Activated CD4-positive, alpha-beta T cell treated with anti-CD3 and anti-CD28 coated beads for 4 hours (primary cell): Measurements from ENCODE around the gene C1orf210.

ENCODE experiments used
- DNase-seq, 2 donors: peaks; one replicate each; pipeline ENCODE4 v3.0.0-alpha.2; 2020

C1orf210 gene

DNA sequence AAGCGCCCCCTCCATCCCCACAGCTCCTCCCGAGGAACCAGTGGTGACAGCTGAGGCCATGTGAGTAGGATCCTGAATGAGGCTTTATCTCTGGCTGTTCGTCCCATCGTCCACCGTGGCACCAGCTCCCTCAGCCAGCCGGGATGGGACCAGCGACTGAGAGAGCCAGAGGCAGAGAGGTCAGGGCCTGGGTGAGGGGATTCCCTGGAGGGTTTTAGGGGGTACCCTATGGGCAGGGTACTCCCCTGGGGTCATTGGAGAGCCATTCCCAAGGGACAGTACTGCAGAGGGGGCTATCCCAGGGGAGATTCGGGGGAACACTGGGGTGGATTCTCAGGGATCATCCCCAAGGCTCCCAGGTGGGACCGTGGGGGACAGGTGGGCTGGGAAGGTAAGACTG is 13.2 kb downstream of the C1orf210 start:
- no peak for DNase-seq

DNA sequence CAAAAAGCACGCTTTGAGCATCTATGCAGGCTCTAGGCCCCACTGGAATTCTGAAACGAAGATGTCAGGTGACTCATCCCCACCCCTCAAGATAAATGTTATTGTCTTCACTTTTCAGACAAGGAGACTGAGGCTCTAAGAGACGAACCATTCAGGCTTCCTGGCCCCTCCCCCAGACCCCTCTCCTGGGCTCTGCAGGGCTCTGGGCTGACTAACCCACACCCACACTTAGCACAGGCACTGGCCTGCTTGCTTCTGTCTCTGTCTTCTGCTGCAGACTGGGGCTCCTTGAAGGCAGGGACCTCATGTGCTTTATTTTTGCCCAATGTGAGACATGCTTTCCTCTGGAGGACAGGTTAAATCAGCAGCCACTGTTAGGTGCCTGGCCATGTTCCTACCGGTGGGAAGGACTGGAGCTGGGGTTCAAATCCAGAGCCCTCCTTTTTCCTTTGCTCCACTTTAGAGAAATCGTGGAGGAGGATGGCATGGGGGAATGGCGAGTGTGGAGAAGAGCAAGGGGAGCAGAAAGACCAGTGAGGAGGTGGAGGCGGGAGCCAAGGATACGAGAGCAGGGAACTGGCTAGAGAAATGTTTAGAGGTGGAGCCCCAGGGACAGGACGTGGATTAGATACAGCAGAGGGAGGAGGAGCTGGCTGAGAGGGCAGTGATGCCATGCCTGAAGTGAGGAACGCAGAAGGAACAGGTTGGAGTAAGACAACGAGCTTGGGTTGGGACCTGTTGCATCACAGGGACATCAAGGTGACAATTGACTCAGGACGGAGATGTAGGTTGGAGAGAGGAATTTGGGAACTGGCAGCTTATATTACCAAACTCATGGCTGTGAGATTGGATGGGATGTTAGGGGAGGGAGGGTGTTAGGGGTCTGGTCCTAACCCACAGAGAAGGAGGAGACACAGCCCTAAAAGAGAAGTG is 13.9 kb downstream of the C1orf210 start:
- DNase-seq: no peak

DNA sequence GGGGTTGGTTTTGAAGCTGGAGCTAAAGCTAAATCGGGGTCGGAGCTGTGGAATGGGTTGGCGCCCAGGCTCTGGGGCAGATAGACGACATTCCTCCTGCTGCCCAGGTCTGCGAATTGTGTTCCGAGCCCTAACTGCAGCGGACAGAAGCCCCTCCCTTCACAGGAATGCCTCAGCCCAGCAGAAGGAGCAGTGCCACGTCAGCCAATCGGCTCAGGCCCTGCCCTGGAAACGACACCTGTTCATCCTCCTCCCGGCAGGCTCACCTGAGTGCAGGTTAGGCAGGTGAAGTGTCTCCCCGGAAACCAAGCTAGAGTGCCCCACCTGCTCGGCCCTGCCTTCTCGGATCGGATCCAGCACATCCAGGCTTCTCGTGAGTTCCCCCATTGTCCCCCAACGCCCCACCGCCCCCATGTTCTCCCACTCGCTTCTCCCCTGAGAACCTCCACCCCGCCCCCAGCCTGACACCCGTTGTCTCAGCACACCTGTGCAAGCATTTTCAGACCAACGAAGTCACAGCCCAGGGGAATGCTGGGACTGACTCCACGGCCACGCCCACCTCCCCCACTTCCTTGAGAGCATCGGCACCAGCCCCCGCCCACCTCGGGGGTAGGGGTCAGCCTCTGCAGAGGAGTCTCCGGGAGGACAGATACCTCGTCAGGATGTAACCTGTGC is 14.8 kb downstream of the C1orf210 start:
- DNase-seq: peak in 1 of 2 donors; percentile 11

DNA sequence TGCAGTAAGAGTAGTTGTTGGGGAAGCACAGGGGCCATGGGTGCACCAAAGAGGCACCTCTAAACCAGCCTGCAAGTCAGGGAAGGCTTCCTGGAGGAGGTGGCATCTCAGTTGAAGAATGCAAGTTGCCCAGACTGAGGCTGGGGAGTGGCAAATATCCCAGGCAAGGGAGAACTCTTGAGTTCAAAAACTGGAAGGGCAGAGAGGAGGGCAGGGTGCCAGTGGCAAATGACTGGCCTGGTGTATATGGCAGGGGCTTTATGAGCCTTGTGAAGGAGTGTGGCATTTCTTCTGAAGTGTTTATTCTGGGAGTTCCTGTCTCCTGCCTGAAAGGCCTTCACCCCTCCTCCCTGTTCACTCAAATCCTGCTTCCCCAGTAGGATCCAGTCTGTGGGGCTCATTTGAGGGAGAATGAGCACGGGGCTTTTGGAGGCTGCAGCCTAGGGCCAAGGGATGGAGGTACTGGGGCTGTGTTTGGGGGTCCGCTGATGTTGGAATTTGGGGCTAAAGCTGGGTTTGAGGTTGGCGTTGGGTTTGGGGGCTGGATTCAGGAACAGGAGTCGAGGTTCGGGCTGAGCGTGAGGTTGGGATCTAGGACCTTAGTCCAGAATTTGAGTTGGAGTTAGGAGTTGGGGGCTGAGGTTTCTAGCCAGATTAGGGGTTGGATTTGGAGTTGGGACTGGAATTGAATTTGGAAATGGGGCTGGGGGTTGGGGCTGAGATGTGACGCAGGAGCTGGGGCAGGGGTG is 15.6 kb downstream of the C1orf210 start, which contains the start of gene TMEM125:
Gene TMEM125 (plus strand): TSS at position 357 of the 749 bp plus-strand sequence. CDS start 2,740 bp downstream, outside the sequence.
- no peak for DNase-seq

DNA sequence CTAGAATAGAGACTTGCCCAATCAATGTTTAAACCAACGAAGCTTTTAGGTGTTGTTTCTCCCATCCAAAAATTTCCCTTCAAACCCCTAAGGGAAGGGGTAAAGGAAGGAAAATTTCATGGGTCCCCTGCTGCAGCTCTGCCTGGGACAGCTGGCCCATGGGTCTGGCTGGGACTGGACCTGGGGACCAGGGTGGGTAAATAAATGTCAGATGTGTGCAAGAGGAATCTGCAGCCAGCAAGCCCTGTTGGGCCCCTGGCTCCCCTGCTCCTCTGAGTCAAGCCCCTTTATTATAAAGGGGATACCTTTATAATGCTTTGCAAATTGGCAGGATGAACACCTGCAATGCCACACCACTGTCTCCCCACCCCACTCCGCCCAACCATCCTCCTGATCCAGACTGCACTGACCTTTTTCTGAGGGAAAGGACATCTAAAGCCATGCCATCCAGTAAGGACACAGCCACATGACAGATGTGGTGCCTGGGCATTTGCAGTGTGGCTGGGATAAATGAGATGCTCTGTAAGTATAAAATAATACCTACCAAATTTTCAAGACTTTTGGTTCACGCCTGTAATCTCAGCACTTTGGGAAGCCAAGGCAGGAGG is 17.5 kb downstream of the C1orf210 start:
- DNase-seq: no peak

DNA sequence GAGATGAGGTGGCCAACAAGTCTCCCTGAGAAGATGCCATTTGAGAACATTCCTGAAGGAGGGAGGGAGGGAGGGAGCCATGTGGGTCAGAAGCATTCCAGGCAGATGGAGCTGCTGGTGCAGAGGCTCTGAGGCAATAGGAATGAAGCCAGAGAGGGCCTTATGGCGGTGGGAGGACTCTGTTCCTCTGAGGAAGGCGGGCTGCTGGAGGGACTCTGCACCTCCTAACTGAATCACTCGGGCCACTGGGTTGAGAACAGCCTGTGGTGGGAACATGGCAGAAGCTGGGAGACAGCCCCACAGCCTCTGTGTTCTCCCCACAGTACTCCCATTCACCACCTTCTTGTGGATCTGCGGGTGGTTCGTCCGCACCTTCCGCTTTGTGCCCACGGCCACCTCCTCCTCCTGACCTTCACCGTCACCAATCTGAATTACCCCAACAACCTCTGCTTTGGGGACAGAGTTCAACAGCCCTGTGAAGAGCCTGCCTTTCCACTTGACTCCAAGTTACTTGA is 18.0 kb downstream of the C1orf210 start:
- DNase-seq: no peak

DNA sequence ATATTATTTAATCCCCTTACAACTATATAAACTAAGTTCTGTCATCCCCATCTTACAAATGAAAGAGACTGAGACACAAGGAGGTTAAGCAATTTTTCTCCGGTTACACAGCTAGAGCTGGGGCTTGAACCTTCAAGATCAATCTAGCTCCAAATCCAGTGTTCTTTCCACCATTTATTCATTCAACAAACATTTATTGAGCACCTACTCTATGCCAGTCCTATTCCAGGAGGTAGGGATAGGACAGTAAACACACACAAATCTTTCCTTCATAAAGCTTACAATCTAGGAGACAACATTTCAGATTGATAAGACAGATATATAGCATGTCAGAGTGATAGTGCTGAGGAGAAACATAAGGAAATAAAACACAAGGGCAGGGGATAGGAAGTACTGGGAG is 18.5 kb downstream of the C1orf210 start:
- DNase-seq: no peak

DNA sequence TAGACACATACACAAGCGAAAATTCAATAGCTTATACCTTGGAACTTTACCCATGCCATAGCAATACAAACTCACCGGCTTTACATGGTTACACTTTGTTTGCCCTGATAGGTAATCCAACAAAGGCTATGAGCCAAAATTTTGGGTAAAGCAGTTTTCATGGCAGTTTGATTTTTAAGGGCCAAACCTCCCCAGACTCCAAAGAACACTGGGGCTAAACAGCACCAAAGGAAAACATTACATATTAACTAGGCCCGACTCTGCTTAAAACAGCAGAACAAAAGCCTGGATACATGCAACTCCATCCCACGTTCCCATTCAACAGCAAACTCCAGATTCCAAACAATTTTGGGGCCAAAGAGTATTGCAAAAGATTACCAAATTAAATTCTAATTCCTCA is 19.9 kb downstream of the C1orf210 start:
- no peak for DNase-seq

DNA sequence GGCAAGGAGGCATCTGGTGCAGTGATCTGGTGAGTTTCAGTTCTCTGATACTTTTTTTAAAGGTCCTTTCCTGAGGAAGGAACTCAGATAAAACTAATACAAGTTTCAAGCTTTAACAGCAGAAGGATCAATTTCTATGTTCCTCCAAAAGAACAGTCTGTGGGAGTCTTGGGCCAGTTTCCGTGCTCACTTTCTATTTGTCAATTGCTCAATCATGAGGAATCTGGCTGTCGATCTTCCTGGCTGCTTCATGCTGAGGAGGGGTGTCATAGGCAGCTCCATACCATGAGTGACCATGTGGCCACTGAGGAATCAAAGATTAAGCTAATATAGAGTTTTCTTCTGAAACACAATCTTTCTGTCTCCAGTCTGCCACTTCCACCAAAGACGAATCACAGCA is 27.0 kb downstream of the C1orf210 start:
- no peak for DNase-seq

DNA sequence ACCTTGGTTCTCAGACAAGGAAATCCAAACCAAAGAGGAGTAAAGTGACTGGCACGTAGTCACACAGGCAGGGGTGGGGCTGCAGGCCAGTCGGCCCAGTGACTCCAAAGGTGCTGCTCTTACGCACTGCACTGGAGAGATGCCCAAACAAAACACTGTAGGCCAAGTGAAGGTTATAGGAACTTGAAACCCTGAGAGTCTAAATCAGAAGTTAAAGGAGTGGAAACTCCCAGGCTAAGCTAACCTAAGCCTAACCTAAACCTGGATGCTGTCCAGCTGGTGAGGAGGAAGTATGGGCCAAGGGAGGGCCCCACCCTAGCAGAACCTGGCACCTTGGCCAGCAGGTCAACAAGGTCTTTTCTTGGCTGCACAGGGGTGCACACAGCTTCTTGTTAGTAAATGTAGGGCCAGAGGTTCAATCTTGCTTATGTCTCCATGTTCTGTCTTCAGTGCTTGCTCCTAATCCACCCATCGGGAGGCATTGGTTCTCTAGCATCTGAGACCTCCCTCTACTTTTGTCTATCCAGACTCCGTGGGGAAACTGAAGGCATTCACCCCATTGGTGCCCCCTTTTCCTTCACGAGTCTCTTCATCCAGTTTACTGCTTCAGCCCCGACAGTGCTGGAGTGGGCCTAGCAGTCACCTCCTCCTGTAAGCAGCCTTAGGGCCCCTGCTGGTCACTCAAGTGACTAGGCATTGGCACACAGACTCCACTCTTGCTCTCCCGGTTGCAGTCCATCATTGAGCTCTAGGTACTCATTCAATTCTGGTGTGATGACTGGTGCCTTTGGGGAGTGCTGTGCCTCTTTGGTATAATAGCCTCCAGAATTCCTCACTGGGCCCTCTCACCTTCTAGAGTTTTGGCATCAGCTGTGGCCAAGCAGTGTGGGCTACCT is 28.5 kb downstream of the C1orf210 start:
- DNase-seq: no peak

DNA sequence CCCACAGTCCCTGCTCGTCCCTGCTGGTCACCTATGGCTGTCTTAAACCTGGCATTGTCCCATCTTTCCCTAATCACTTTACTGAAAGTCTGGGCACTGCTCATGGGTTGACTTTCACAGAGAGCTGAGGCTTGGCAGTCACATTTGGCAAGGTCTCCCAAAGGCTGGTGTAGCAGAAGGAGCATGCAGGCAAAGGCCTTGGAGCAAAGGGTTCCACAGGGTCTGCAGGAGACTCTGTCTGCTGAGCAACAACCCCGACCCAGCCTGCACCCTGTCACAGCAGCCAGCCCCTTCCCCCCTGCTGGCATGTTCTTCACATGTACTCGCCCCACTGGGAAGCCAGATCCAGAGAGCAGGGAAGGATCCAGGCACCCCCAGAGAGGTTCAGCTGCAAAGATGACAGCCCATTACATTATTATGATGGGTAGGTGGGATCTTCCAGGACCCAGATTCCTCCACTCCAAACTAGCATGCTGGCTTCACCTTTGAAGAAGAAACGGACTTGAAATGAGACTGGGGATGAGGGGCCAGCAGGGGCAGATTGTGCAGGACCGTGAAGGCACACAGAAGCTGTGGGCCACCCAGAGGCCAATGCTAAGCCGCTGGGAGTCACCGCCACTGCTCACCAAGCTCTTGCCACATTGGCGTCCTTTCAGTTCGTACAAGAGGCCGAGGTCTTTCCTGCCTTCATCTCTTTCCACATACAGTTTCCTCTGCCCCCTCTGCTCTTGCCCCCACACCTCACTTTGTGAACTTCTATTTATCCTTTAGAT is 29.8 kb downstream of the C1orf210 start:
- DNase-seq: no peak

DNA sequence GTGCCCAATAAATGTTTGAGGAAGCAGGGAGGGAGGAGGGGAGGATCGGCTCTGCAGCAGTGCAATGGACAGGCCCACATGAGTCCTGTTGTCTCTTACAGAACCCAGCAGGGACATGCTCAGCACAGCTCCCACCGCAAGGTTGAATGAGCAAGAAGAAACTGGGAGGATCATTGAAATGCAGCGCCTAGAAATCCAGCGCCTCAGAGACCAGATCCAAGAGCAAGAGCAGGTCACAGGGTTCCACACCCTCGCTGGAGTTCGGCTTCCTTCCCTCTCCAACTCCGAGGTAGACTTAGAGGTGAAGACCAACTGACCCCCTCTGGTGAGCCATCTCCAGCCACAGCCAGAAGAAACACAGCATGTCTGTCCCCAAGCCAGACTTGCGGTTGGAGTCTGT is 31.5 kb downstream of the C1orf210 start:
- DNase-seq: no peak

DNA sequence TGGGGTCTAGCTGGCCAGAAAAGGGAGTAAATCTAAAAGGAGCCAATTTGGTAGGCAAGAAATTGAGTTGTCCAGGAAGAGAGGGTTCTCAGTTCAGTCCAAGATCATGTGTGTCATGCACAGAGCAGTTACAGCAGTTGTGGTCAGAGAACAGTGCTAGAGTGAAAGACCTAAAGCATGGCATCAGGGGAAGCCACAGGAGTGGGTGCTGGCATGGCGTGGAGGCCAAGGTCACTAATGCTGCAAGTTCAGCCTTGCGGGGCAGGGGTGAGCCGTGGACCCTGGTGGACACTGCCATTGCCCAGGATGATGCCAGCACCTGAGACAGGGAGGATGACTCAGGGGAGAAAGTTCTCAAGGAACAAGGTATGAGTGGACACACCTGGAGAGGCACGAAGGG is 32.2 kb downstream of the C1orf210 start:
- DNase-seq: no peak

DNA sequence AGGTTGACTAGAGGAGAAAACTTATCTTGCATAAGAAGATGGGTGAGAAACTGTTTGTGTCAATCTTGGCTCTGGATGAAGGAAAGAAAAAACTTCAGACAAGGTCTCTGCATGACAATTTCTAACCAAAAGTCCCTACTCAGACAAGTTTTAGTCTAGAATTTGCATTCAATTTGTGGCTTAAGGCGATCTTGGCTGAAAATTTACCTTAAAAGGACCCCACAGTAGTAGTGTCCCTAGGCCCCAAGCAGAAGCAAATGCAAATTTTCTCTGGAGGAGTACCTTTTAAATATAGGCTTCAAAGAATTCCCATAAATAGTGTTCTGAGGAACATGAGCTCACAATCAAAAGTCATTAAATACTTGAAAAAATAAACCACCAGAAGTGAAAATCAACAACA is 33.2 kb downstream of the C1orf210 start:
- no peak for DNase-seq

DNA sequence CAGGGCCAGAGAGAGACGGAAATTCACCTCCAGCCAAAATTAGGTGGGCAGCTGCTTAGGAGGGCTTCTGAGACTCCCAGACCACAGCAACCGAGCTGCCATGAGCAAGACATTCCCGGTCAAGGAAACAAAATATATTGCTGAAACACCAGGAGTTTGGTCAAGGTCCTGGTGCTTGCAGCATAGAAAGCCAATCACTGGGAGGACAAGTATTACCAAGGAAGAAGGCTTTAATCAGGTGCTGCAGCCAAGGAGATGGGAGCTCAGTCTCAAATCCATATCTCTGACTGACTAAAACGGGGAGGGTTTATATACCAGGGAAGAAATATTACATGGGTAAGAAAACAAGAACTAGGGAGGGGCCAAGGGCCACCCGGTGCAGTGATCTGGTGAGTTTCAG is 34.4 kb downstream of the C1orf210 start:
- no peak for DNase-seq

DNA sequence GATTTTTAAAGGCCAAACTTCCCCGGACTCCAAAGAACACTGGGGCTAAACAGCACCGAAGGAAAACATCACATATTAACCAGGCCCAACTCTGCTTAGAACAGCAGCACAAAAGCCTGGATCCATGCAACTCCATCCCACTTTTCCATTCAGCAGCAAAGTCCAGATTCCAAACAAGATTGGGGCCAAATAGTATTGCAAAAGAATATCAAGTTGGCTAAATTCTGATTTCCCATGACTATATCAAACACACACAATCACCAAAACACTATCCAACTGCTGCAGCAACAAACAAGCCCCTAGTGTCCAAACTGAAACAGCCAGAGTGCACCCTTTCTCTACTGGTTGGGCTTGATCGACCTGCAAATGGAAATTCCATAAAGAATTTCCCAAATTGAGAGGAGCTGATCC is 35.0 kb downstream of the C1orf210 start:
- DNase-seq: no peak

DNA sequence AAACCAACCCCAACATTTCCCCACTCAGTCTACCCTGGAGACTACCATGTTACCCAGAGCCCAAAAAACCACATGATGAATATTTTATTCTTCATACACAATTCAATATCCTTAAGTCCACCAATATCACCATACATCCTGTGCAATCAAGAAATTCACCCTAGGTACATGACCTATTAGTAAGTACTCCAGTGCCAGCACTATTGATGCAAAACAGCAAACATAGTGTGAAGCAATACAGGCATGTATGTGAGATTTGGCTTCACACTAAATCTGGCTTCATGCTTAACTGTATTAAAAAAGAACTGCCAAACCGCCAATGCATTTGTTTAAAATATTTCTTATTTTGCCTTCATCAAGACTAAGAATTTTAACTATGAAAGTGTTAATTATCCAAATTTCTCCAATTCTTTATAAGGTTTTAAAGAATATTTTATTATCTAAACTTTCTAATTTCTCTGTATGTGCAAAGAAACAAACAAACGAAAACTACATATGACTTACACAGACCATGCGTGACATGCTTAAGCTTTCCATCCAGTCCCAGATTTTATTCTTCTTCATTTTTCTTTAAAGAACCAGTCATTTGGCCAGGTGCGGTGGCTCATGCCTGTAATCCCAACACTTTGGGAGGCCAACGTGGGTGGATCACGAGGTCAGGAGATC is 38.0 kb downstream of the C1orf210 start:
- no peak for DNase-seq

DNA sequence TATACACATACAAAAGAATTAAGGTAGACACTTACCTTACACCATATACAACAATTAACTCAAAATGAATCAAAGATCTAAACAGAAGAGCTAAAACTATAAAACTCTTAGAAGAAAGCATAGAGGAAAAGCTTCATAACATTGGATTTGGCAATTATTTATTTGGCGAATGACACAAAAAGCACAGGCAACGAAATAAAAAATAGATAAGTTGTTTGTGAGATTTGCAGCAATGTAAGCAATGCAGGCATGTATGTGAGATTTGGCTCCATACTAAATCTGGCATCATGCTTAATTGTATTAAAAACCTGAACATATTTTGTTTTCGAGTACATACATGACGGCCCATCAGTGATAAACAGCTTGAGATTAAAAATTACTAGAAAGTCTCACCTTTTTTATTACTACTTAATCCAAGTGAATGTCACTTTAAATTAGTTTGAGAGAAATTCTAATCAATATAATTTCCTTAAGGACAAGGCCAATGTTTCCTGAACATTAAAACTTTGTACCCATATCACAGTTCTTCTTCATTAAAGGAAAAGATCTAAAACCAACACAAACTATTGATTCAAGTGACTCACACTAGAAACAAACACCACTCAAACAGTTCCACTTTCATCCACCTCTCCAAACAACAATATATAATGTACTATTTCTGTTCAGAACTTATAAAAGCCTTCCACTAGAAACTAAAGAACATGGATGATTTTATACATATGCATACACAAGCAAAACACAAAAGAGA is 38.7 kb downstream of the C1orf210 start:
- DNase-seq: no peak

DNA sequence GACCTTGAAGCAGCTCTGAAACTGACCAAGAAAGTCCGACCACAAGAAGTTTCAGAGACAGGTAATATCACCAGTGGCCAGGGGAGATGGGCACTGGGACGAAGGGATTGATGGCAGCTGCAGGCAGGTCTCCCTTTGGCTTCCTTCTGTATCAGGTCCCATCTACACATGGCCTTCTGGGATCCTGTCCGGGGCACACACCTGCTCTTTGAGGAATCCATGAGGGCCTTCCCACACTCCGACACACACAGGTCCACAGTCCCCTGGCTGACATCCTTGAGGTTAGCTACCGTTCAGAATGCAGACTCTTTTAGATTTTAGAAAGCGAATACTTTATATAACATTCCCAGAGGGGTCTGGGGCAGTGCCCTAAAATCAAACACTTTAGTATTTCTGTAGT is 42.1 kb downstream of the C1orf210 start:
- DNase-seq: no peak
